Keratinocyte (primary cell): ENCODE measurements around the gene POFUT2.

Experiments used
- EZH2 ChIP-seq: IDR thresholded peaks from one replicate; pipeline ENCODE4 v1.6.1; 2012; ENCODE audit warnings: inconsistent platforms, mild to moderate bottlenecking, low read length, moderate library complexity
- TF ChIP-seq, protein P1 (sequence below), 3 experiments: IDR thresholded peaks in 1 of 3; conservative IDR thresholded peaks in 1 of 3; optimal IDR thresholded peaks in 1 of 3; 2 replicates in 2 of 3; 3 replicates in 1 of 3; pipeline versions ENCODE3 to v1.5.1; 2011; ENCODE audit warnings: low read length in 3 of 3, mild to moderate bottlenecking in 3 of 3, moderate library complexity in 2 of 3, control low read depth in 1 of 3, inconsistent platforms in 1 of 3; ENCODE audit not compliant: insufficient read depth in 2 of 3; ENCODE audit errors: extremely low read depth in 1 of 3

- TF ChIP-seq, protein P1, sequence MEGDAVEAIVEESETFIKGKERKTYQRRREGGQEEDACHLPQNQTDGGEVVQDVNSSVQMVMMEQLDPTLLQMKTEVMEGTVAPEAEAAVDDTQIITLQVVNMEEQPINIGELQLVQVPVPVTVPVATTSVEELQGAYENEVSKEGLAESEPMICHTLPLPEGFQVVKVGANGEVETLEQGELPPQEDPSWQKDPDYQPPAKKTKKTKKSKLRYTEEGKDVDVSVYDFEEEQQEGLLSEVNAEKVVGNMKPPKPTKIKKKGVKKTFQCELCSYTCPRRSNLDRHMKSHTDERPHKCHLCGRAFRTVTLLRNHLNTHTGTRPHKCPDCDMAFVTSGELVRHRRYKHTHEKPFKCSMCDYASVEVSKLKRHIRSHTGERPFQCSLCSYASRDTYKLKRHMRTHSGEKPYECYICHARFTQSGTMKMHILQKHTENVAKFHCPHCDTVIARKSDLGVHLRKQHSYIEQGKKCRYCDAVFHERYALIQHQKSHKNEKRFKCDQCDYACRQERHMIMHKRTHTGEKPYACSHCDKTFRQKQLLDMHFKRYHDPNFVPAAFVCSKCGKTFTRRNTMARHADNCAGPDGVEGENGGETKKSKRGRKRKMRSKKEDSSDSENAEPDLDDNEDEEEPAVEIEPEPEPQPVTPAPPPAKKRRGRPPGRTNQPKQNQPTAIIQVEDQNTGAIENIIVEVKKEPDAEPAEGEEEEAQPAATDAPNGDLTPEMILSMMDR (optimal IDR thresholded peaks at IDR 0.05 in 1 of 3, IDR thresholded peaks at IDR 0.05 in 1 of 3, conservative IDR thresholded peaks at IDR 0.05 in 1 of 3; ENCODE audit: extremely low read depth in 1 of 3, insufficient read depth in 2 of 3, low read length in 3 of 3), result no peak
- TF ChIP-seq EZH2, result no peak
These were observed 61.9 kb downstream of the POFUT2 start for GRCh38 chr21:45225741-45226327.
